GM21390 (cell line): ENCODE results near the gene SRBD1.
A peak's percentile ranks its signal among the peaks of the same experiment; 100 is the strongest.

Experiments used
- ATAC-seq: cut with Tn5 transposase; IDR thresholded peaks from one replicate; pipeline ENCODE4 v1.9.1; 2021; ENCODE audit not compliant: unreplicated experiment

SRBD1 gene

GRCh38 chr2:45596761-45597160 lies 14.3 kb downstream of the SRBD1 start:
- ATAC-seq: no peak

GRCh38 chr2:45595721-45596435 lies 15.2 kb downstream of the SRBD1 start:
- ATAC-seq: no peak

GRCh38 chr2:45591073-45591472 lies 20.0 kb downstream of the SRBD1 start:
- ATAC-seq: no peak

GRCh38 chr2:45588158-45588829 lies 22.8 kb downstream of the SRBD1 start:
- ATAC-seq: no peak

GRCh38 chr2:45586600-45586999 lies 24.5 kb downstream of the SRBD1 start:
- ATAC-seq: no peak

GRCh38 chr2:45585267-45585861 lies 25.7 kb downstream of the SRBD1 start:
- ATAC-seq: no peak

- ATAC-seq: no peak
These were observed 27.1 kb downstream of the SRBD1 start for GRCh38 chr2:45583977-45584376.

- no peak for ATAC-seq
These were observed 28.5 kb downstream of the SRBD1 start for GRCh38 chr2:45582522-45582921.

GRCh38 chr2:45578056-45578843 lies 32.8 kb downstream of the SRBD1 start:
- ATAC-seq: no peak

- no peak for ATAC-seq
These were observed 33.6 kb downstream of the SRBD1 start for GRCh38 chr2:45577441-45577840.

GRCh38 chr2:45575881-45576280 lies 35.2 kb downstream of the SRBD1 start:
- no peak for ATAC-seq

- ATAC-seq: no peak
These were observed 38.1 kb downstream of the SRBD1 start for GRCh38 chr2:45572979-45573378.

- no peak for ATAC-seq
These were observed 39.1 kb downstream of the SRBD1 start for GRCh38 chr2:45571940-45572339.

- no peak for ATAC-seq
These were observed 40.3 kb downstream of the SRBD1 start for GRCh38 chr2:45570671-45571334.

- no peak for ATAC-seq
These were observed 42.1 kb downstream of the SRBD1 start for GRCh38 chr2:45568935-45569334.

- peak; percentile 96 for ATAC-seq
These were observed 42.9 kb downstream of the SRBD1 start for GRCh38 chr2:45567974-45568789.

- ATAC-seq: no peak
These were observed 43.6 kb downstream of the SRBD1 start for GRCh38 chr2:45567288-45567963.

- no peak for ATAC-seq
These were observed 51.6 kb downstream of the SRBD1 start for GRCh38 chr2:45559436-45559835.

- ATAC-seq: no peak
These were observed 56.3 kb downstream of the SRBD1 start for GRCh38 chr2:45554742-45555140.
